Measurements from ENCODE around the gene OR11A1. TPM values are rescaled to one million over a fixed set of nuclear protein-coding genes. Genes with fewer than 3 reads are reported as not detected.

Gene OR11A1
- total and polyA plus RNA-seq, 2 experiments from 2014 or later: not detected

GRCh38 chr6:29496961-29497360 is 40.1 kb upstream of the OR11A1 start:
- Histone ChIP-seq H3K27ac (ENCODE audit: low read depth) (no peak overlapping the region), H2AFZ (no peak overlapping the region), H3K27me3 (ENCODE audit: insufficient read depth) (no peaks in the 10 kb centered on the region), H3K79me2 (replicated peaks; ENCODE audit: insufficient read depth) (no peaks in the 10 kb centered on the region), H3K4me2 (no peak overlapping the region), H4K20me1 (replicated peaks; ENCODE audit: insufficient read depth) (no peaks in the 10 kb centered on the region), H3K4me3 (no peak overlapping the region), H3F3A (replicated peaks; ENCODE audit: low read depth) (no peaks in the 10 kb centered on the region), H3K36me3 (ENCODE audit: insufficient read depth) (no peaks in the 10 kb centered on the region), H3K9me2 (ENCODE audit: insufficient read depth) (peaks cover 10% of the 10 kb centered on the region; the same call in 1 of the 2 replicates), H3K4me1 (ENCODE audit: insufficient read depth) (no peaks in the 10 kb centered on the region)
- no peaks in the 10 kb centered on the region for H3K36me3 Mint-ChIP-seq (ENCODE audit: low read depth)
- peaks cover 2% of the 10 kb centered on the region for H3K27me3 Mint-ChIP-seq (ENCODE audit: insufficient read depth, low read depth, poor library complexity)
- no peak overlapping the region for H3K27ac Mint-ChIP-seq
- no peak overlapping the region for H3K4me3 Mint-ChIP-seq
- H3K9me3 Mint-ChIP-seq: no peaks in the 10 kb centered on the region
- DNase-seq (ENCODE audit: low spot score) (no peak), ATAC-seq (no peak)
- TF ChIP-seq ZNF462 (CRISPR knock-in tag; IDR thresholded peaks at IDR 0.05) (no peak), ZNF331 (CRISPR knock-in tag; IDR thresholded peaks at IDR 0.05; ENCODE audit: low read depth) (no peak)
- H3K4me1 Mint-ChIP-seq: peaks cover 5% of the 10 kb centered on the region

GRCh38 chr6:29495571-29495970 is 38.7 kb upstream of the OR11A1 start:
- H2AFZ ChIP-seq: no peak overlapping the region
- no peaks in the 10 kb centered on the region for H3K79me2 ChIP-seq (replicated peaks; ENCODE audit: insufficient read depth)
- H3K27ac ChIP-seq (ENCODE audit: low read depth): no peak overlapping the region
- H3K4me3 ChIP-seq: no peak overlapping the region
- H3K27me3 Mint-ChIP-seq (ENCODE audit: insufficient read depth, low read depth, poor library complexity): peaks cover 2% of the 10 kb centered on the region
- no peaks in the 10 kb centered on the region for H3K27me3 ChIP-seq (ENCODE audit: insufficient read depth)
- no peak overlapping the region for H3K27ac Mint-ChIP-seq
- no peaks in the 10 kb centered on the region for H4K20me1 ChIP-seq (replicated peaks; ENCODE audit: insufficient read depth)
- peaks cover 5% of the 10 kb centered on the region for H3K4me1 Mint-ChIP-seq
- no peak for TF ChIP-seq ETS1 (IDR thresholded peaks at IDR 0.05)
- no peak for DNase-seq (ENCODE audit: low spot score)
- H3K4me1 ChIP-seq (ENCODE audit: insufficient read depth): no peaks in the 10 kb centered on the region
- no peak overlapping the region for H3K4me3 Mint-ChIP-seq
- H3K9me2 ChIP-seq (ENCODE audit: insufficient read depth): peaks cover 21% of the 10 kb centered on the region
- no peaks in the 10 kb centered on the region for H3F3A ChIP-seq (replicated peaks; ENCODE audit: low read depth)
- H3K36me3 ChIP-seq (ENCODE audit: insufficient read depth): no peaks in the 10 kb centered on the region
- H3K36me3 Mint-ChIP-seq (ENCODE audit: low read depth): no peaks in the 10 kb centered on the region
- H3K4me2 ChIP-seq: no peak overlapping the region
- H3K9me3 Mint-ChIP-seq: no peaks in the 10 kb centered on the region
- ATAC-seq: no peak

Data from GM23338 (cell line).